HCT116 (cell line): Measurements from ENCODE around the gene C1orf116.

ENCODE experiments used
- CTCF ChIP-seq, 3 experiments: fragments of 200-600 bp in 1 of 3; sonication (generic) in 1 of 3; IDR thresholded peaks in 2 of 3; conservative IDR thresholded peaks in 1 of 3; 2 replicates each; pipeline ENCODE4 v1.5.1; 2012 to 2017; ENCODE audit warnings: low read depth in 2 of 3, low read length in 2 of 3, antibody characterized with exemption in 1 of 3, borderline replicate concordance in 1 of 3, control low read depth in 1 of 3, mild to moderate bottlenecking in 1 of 3, mixed read lengths in 1 of 3, mixed run types in 1 of 3, moderate library complexity in 1 of 3; ENCODE audit not compliant: insufficient read depth in 1 of 3
- EGR1 ChIP-seq: IDR thresholded peaks from 2 replicates; pipeline ENCODE4 v1.6.1; 2012; ENCODE audit warnings: low read depth
- EZH2 ChIP-seq: fragments of 200-600 bp; sonication (generic); IDR thresholded peaks from 2 replicates; pipeline ENCODE4 v1.6.1; 2017; ENCODE audit warnings: antibody characterized with exemption, mixed run types
- JUND ChIP-seq: IDR thresholded peaks from 2 replicates; pipeline ENCODE4 v1.6.1; 2012
- POLR2A ChIP-seq: IDR thresholded peaks from 2 replicates; pipeline ENCODE4 v1.7.0; 2011; ENCODE audit warnings: borderline replicate concordance; ENCODE audit not compliant: insufficient read depth, insufficient read length; ENCODE audit errors: extremely low read depth
- ZNF274 ChIP-seq: fragments of 200-500 bp; sonication (Bioruptor generic); IDR thresholded peaks from 2 replicates; pipeline ENCODE4 v1.6.1; 2014; ENCODE audit warnings: mild to moderate bottlenecking, low read depth, low read length, inconsistent platforms

GRCh38 chr1:207078578-207079132 is 46.1 kb upstream of the C1orf116 start:
- no peak for TF ChIP-seq EGR1
- no peak for TF ChIP-seq CTCF (IDR thresholded peaks at IDR 0.05 in 2 of 3, conservative IDR thresholded peaks at IDR 0.05 in 1 of 3; ENCODE audit: borderline replicate concordance in 1 of 3, insufficient read depth in 1 of 3, low read depth in 2 of 3, low read length in 2 of 3)
- no peak for TF ChIP-seq JUND
- no peak for TF ChIP-seq POLR2A
- TF ChIP-seq EZH2: no peak
- no peak for TF ChIP-seq ZNF274
